GM23338 (cell line): ENCODE results near the gene SERP2. TPM values are rescaled to one million over a fixed set of nuclear protein-coding genes. Genes with fewer than 3 reads are reported as not detected.

Source experiments
- ATAC-seq: fragments of 200-7000 bp; cut with Tn5 transposase; 3 replicates; pipeline ENCODE4 v1.9.1; 2020
- DNase-seq: peaks from one replicate; pipeline ENCODE4 v3.0.0-alpha.2; 2015; ENCODE audit warnings: low spot score
- H2AFZ ChIP-seq: fragments of 200-600 bp; sonication (generic); 2 replicates; pipeline ENCODE4 v1.8.0; 2016; ENCODE audit warnings: antibody characterized with exemption, mild to moderate bottlenecking, moderate library complexity
- H3F3A ChIP-seq: fragments of 200-600 bp; sonication (generic); replicated peaks from 2 replicates; pipeline ENCODE4 v1.8.0; 2017; ENCODE audit warnings: antibody characterized with exemption, mixed run types, low read depth
- H3K27ac ChIP-seq: fragments of 200-600 bp; sonication (generic); 2 replicates; pipeline ENCODE4 v1.6.1; 2016; ENCODE audit warnings: low read depth
- H3K27me3 ChIP-seq: fragments of 200-600 bp; sonication (generic); 2 replicates; pipeline ENCODE4 v1.8.0; 2016; ENCODE audit warnings: mild to moderate bottlenecking, mixed run types, moderate library complexity; ENCODE audit not compliant: insufficient read depth
- H3K36me3 ChIP-seq: fragments of 200-600 bp; sonication (generic); 2 replicates; pipeline ENCODE4 v1.8.0; 2016; ENCODE audit warnings: mild to moderate bottlenecking; ENCODE audit not compliant: insufficient read depth
- H3K4me1 ChIP-seq: fragments of 200-600 bp; sonication (generic); 2 replicates; pipeline ENCODE4 v1.8.0; 2016; ENCODE audit warnings: mild to moderate bottlenecking, moderate library complexity; ENCODE audit not compliant: insufficient read depth
- H3K4me2 ChIP-seq: fragments of 200-600 bp; sonication (generic); 2 replicates; pipeline ENCODE4 v1.7.1; 2017; ENCODE audit warnings: mixed run types
- H3K4me3 ChIP-seq: fragments of 200-600 bp; sonication (generic); 2 replicates; pipeline ENCODE4 v1.6.1; 2016; ENCODE audit warnings: mixed run types
- H3K79me2 ChIP-seq: fragments of 200-600 bp; sonication (generic); replicated peaks from 2 replicates; pipeline ENCODE4 v1.8.0; 2017; ENCODE audit warnings: mild to moderate bottlenecking; ENCODE audit not compliant: insufficient read depth
- H3K9me2 ChIP-seq: fragments of 200-600 bp; sonication (generic); 2 replicates; pipeline ENCODE4 v1.8.0; 2017; ENCODE audit not compliant: insufficient read depth
- H4K20me1 ChIP-seq: fragments of 200-600 bp; sonication (generic); replicated peaks from 2 replicates; pipeline ENCODE4 v1.8.0; 2017; ENCODE audit warnings: mild to moderate bottlenecking; ENCODE audit not compliant: insufficient read depth
- H3K27ac Mint-ChIP-seq: 2 replicates; pipeline ENCODE4 v1.8.0; 2020; ENCODE audit warnings: inconsistent platforms, mild to moderate bottlenecking, moderate library complexity, mixed read lengths
- H3K27me3 Mint-ChIP-seq: 3 replicates; pipeline ENCODE4 v1.8.0; 2022; ENCODE audit warnings: low read depth, mild to moderate bottlenecking, moderate library complexity, mixed read lengths, inconsistent platforms; ENCODE audit not compliant: insufficient read depth, poor library complexity
- H3K36me3 Mint-ChIP-seq: 3 replicates; pipeline ENCODE4 v1.8.0; 2021; ENCODE audit warnings: low read depth, mild to moderate bottlenecking, inconsistent platforms, moderate library complexity, mixed read lengths
- H3K4me1 Mint-ChIP-seq: 3 replicates; pipeline ENCODE4 v1.8.0; 2020; ENCODE audit warnings: mild to moderate bottlenecking, inconsistent platforms, mixed read lengths
- H3K4me3 Mint-ChIP-seq: 3 replicates; pipeline ENCODE4 v1.8.0; 2021; ENCODE audit warnings: moderate library complexity, mild to moderate bottlenecking, inconsistent platforms, mixed read lengths
- H3K9me3 Mint-ChIP-seq: 3 replicates; pipeline ENCODE4 v1.8.0; 2020; ENCODE audit warnings: moderate library complexity, mild to moderate bottlenecking, inconsistent platforms, mixed read lengths
- CREB1 ChIP-seq: fragments of 250-450 bp; sonication (Bioruptor Pico); IDR thresholded peaks from 2 replicates; pipeline ENCODE4 v1.5.0; 2020; ENCODE audit warnings: low read depth, mild to moderate bottlenecking, moderate library complexity
- EZH2 ChIP-seq: fragments of 200-600 bp; sonication (generic); IDR thresholded peaks from one replicate; pipeline ENCODE4 v1.8.0; 2017; ENCODE audit warnings: antibody characterized with exemption, mild to moderate bottlenecking, low read depth; ENCODE audit not compliant: unreplicated experiment
- EZH2phosphoT487 ChIP-seq: fragments of 200-600 bp; sonication (generic); IDR thresholded peaks from one replicate; pipeline ENCODE4 v1.8.1; 2018; ENCODE audit warnings: antibody characterized with exemption; ENCODE audit not compliant: unreplicated experiment
- JUNB ChIP-seq: IDR thresholded peaks from one replicate; pipeline ENCODE4 v1.6.1; 2016; ENCODE audit warnings: antibody characterized with exemption; ENCODE audit not compliant: unreplicated experiment
- NANOG ChIP-seq: IDR thresholded peaks from 2 replicates; pipeline ENCODE4 v1.6.1; 2016; ENCODE audit warnings: antibody characterized with exemption, borderline replicate concordance
- POLR2AphosphoS5 ChIP-seq: IDR thresholded peaks from 2 replicates; pipeline ENCODE4 v1.6.1; 2016; ENCODE audit warnings: antibody characterized with exemption, low read depth
- REST ChIP-seq: IDR thresholded peaks from one replicate; pipeline ENCODE4 v1.6.1; 2018; ENCODE audit warnings: antibody characterized with exemption; ENCODE audit not compliant: unreplicated experiment
- ZNF114 ChIP-seq: fragments of 250-450 bp; sonication (Bioruptor Pico); IDR thresholded peaks from 2 replicates; pipeline ENCODE4 v1.5.0; 2020; ENCODE audit warnings: mild to moderate bottlenecking, moderate library complexity
- ZNF331 ChIP-seq: fragments of 250-450 bp; sonication (Bioruptor Pico); IDR thresholded peaks from 2 replicates; pipeline ENCODE4 v1.5.0; 2020; ENCODE audit warnings: low read depth, mild to moderate bottlenecking, moderate library complexity
- polyA plus RNA-seq: library from polyadenylated mRNA; unstranded; fragments of >200 nt; fragmentation: Nextera tagmentation; extraction: Ambion mirVana; gene quantifications from 2 replicates; pipeline ENCODE4 v1.2.1, GENCODE V29; 2016
- total RNA-seq: library from RNA; depleted of rRNA; stranded (reverse); fragments of >200 nt; shearing (Covaris generic); gene quantifications from 2 replicates; pipeline ENCODE4 v1.2.3, GENCODE V29; 2014
- TF ChIP-seq, protein P1 (sequence below): IDR thresholded peaks from 2 replicates; pipeline ENCODE4 v1.6.1; 2016; ENCODE audit warnings: antibody characterized with exemption
- TF ChIP-seq, protein P2 (sequence below), 2 experiments: fragments of 200-600 bp in 1 of 2; sonication (generic) in 1 of 2; conservative IDR thresholded peaks; 2 replicates each; pipeline versions ENCODE4 v1.5.1 to v1.6.1; 2016 to 2017; ENCODE audit warnings: antibody characterized with exemption in 2 of 2, low read depth in 2 of 2, mild to moderate bottlenecking in 2 of 2, moderate library complexity in 1 of 2
- TF ChIP-seq, protein P3 (sequence below): fragments of 250-450 bp; sonication (Bioruptor Pico); IDR thresholded peaks from 2 replicates; pipeline ENCODE4 v1.5.0; 2020; ENCODE audit warnings: mild to moderate bottlenecking, moderate library complexity

SERP2 gene
- total and polyA plus RNA-seq, 2 experiments from 2014 or later, result 0.59 to 3.4 TPM

GRCh38 chr13:44379885-44380284 lies 6.3 kb downstream of the SERP2 start (continued):
- no peak for TF ChIP-seq ZNF114 (CRISPR knock-in tag)

DNA sequence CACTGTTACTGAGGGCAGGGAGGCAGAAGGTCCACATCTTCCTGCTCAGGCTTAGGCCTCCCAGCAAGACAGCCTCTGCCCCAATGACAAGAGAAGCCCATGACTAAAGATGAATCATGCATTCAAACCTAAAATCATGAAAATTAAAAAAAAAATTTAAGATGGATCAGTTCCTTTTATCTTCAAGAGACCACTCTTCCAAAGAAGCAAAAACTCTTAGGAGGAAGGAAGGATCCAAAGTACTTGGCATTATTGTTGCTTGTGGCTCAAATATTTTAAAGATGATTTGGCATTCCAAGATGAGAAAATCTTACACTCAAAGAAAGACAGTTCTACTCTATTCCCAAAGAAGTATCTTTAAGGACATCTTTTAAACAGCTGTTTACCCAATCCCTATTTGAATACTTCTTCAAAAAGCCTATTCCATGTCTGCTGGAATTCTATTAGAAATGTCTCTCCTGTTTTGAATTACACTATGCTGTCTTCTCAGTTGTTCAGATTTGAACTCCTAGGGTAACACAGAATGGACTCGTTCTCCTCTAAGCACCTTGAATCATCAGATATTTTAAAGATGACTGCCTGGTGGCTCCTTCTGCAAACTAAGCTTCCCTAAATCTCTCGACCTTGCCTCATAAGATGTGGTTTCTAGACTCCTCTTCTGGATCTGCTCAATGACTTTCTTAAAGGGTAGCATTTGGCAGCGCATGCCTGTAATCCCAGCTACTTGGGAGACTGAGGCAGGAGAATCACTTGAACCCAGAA lies 7.0 kb downstream of the SERP2 start:
- H3K36me3 ChIP-seq, result no peaks in the 10 kb centered on the region
- no peak overlapping the region for H3K4me3 ChIP-seq
- Mint-ChIP-seq H3K4me1 (peaks cover 12% of the 10 kb centered on the region), H3K9me3 (no peaks in the 10 kb centered on the region), H3K36me3 (no peaks in the 10 kb centered on the region), H3K27me3 (no peaks in the 10 kb centered on the region), H3K27ac (no peak overlapping the region), H3K4me3 (no peak overlapping the region)
- no peaks in the 10 kb centered on the region for H4K20me1 ChIP-seq
- H3K4me2 ChIP-seq, result no peak overlapping the region
- DNase-seq (no peak), ATAC-seq (no peak)
- H2AFZ ChIP-seq, result no peak overlapping the region
- H3F3A ChIP-seq, result no peaks in the 10 kb centered on the region
- H3K9me2 ChIP-seq, result no peaks in the 10 kb centered on the region
- no peak overlapping the region for H3K27ac ChIP-seq
- H3K4me1 ChIP-seq, result peaks cover 20% of the 10 kb centered on the region
- H3K27me3 ChIP-seq, result no peaks in the 10 kb centered on the region
- H3K79me2 ChIP-seq, result no peaks in the 10 kb centered on the region
- TF ChIP-seq, protein P1, sequence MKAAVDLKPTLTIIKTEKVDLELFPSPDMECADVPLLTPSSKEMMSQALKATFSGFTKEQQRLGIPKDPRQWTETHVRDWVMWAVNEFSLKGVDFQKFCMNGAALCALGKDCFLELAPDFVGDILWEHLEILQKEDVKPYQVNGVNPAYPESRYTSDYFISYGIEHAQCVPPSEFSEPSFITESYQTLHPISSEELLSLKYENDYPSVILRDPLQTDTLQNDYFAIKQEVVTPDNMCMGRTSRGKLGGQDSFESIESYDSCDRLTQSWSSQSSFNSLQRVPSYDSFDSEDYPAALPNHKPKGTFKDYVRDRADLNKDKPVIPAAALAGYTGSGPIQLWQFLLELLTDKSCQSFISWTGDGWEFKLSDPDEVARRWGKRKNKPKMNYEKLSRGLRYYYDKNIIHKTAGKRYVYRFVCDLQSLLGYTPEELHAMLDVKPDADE, result no peak
- no peak for TF ChIP-seq ZNF114 (CRISPR knock-in tag)
- TF ChIP-seq, protein P2, sequence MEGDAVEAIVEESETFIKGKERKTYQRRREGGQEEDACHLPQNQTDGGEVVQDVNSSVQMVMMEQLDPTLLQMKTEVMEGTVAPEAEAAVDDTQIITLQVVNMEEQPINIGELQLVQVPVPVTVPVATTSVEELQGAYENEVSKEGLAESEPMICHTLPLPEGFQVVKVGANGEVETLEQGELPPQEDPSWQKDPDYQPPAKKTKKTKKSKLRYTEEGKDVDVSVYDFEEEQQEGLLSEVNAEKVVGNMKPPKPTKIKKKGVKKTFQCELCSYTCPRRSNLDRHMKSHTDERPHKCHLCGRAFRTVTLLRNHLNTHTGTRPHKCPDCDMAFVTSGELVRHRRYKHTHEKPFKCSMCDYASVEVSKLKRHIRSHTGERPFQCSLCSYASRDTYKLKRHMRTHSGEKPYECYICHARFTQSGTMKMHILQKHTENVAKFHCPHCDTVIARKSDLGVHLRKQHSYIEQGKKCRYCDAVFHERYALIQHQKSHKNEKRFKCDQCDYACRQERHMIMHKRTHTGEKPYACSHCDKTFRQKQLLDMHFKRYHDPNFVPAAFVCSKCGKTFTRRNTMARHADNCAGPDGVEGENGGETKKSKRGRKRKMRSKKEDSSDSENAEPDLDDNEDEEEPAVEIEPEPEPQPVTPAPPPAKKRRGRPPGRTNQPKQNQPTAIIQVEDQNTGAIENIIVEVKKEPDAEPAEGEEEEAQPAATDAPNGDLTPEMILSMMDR (conservative IDR thresholded peaks at IDR 0.05; ENCODE audit: low read depth in 2 of 2), result no peak
- no peak for TF ChIP-seq EZH2phosphoT487
- TF ChIP-seq EZH2, result no peak
- TF ChIP-seq, protein P3, sequence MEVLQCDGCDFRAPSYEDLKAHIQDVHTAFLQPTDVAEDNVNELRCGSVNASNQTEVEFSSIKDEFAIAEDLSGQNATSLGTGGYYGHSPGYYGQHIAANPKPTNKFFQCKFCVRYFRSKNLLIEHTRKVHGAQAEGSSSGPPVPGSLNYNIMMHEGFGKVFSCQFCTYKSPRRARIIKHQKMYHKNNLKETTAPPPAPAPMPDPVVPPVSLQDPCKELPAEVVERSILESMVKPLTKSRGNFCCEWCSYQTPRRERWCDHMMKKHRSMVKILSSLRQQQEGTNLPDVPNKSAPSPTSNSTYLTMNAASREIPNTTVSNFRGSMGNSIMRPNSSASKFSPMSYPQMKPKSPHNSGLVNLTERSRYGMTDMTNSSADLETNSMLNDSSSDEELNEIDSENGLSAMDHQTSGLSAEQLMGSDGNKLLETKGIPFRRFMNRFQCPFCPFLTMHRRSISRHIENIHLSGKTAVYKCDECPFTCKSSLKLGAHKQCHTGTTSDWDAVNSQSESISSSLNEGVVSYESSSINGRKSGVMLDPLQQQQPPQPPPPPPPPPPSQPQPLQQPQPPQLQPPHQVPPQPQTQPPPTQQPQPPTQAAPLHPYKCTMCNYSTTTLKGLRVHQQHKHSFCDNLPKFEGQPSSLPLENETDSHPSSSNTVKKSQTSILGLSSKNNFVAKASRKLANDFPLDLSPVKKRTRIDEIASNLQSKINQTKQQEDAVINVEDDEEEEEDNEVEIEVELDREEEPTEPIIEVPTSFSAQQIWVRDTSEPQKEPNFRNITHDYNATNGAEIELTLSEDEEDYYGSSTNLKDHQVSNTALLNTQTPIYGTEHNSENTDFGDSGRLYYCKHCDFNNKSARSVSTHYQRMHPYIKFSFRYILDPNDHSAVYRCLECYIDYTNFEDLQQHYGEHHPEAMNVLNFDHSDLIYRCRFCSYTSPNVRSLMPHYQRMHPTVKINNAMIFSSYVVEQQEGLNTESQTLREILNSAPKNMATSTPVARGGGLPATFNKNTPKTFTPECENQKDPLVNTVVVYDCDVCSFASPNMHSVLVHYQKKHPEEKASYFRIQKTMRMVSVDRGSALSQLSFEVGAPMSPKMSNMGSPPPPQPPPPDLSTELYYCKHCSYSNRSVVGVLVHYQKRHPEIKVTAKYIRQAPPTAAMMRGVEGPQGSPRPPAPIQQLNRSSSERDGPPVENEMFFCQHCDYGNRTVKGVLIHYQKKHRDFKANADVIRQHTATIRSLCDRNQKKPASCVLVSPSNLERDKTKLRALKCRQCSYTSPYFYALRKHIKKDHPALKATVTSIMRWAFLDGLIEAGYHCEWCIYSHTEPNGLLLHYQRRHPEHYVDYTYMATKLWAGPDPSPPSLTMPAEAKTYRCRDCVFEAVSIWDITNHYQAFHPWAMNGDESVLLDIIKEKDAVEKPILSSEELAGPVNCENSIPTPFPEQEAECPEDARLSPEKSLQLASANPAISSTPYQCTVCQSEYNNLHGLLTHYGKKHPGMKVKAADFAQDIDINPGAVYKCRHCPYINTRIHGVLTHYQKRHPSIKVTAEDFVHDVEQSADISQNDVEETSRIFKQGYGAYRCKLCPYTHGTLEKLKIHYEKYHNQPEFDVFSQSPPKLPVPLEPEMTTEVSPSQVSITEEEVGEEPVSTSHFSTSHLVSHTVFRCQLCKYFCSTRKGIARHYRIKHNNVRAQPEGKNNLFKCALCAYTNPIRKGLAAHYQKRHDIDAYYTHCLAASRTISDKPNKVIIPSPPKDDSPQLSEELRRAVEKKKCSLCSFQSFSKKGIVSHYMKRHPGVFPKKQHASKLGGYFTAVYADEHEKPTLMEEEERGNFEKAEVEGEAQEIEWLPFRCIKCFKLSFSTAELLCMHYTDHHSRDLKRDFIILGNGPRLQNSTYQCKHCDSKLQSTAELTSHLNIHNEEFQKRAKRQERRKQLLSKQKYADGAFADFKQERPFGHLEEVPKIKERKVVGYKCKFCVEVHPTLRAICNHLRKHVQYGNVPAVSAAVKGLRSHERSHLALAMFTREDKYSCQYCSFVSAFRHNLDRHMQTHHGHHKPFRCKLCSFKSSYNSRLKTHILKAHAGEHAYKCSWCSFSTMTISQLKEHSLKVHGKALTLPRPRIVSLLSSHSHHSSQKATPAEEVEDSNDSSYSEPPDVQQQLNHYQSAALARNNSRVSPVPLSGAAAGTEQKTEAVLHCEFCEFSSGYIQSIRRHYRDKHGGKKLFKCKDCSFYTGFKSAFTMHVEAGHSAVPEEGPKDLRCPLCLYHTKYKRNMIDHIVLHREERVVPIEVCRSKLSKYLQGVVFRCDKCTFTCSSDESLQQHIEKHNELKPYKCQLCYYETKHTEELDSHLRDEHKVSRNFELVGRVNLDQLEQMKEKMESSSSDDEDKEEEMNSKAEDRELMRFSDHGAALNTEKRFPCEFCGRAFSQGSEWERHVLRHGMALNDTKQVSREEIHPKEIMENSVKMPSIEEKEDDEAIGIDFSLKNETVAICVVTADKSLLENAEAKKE (CRISPR knock-in tag), result no peak
- no peak for TF ChIP-seq REST
- TF ChIP-seq ZNF331 (CRISPR knock-in tag), result no peak
- TF ChIP-seq POLR2AphosphoS5, result no peak
- TF ChIP-seq CREB1 (CRISPR knock-in tag), result no peak
- TF ChIP-seq JUNB, result no peak
- TF ChIP-seq NANOG, result no peak
